A172 (cell line): ENCODE results near the gene ANXA2R. TPM values are rescaled to one million over a fixed set of nuclear protein-coding genes. Genes with fewer than 3 reads are reported as not detected.
"Not testable (repeated sequence)": the region's sequence is repeated elsewhere in the genome, so short reads cannot be mapped to it uniquely, and the experiment has no call there.

Experiments used
- DNase-seq: peaks from one replicate; pipeline ENCODE4 v3.0.0-alpha.2; 2015; ENCODE audit warnings: low spot score
- total RNA-seq: library from RNA; depleted of rRNA; stranded (reverse); fragments of >200 nt; shearing (Covaris generic); gene quantifications from 2 replicates; pipeline ENCODE4 v1.2.3, GENCODE V29; 2014

Gene ANXA2R
- total RNA-seq, 1 experiment from 2014 or later: 9.4 TPM

- not testable (repeated sequence) for DNase-seq
Observed at GRCh38 chr5:43060020-43060419, 19.9 kb upstream of the ANXA2R start.

- DNase-seq: not testable (repeated sequence)
Observed at GRCh38 chr5:43055098-43055497, 15.0 kb upstream of the ANXA2R start.

GRCh38 chr5:43051684-43052083, 11.6 kb upstream of the ANXA2R start:
- DNase-seq: no peak

GRCh38 chr5:43050384-43050783, 10.3 kb upstream of the ANXA2R start:
- no peak for DNase-seq

- no peak for DNase-seq
Observed at GRCh38 chr5:43049236-43049635, 9.1 kb upstream of the ANXA2R start.

- no peak for DNase-seq
Observed at GRCh38 chr5:43046474-43046873, 6.4 kb upstream of the ANXA2R start.

- no peak for DNase-seq
Observed at GRCh38 chr5:43045236-43045635, 5.1 kb upstream of the ANXA2R start.

GRCh38 chr5:43044181-43044914, 4.2 kb upstream of the ANXA2R start:
- peak; percentile 55 for DNase-seq

GRCh38 chr5:43043400-43043756, 3.3 kb upstream of the ANXA2R start:
- no peak for DNase-seq

GRCh38 chr5:43042626-43043399, 2.7 kb upstream of the ANXA2R start:
- DNase-seq: peak; percentile 65

- peak; percentile 49 for DNase-seq
Observed at GRCh38 chr5:43042176-43042625, 2.1 kb upstream of the ANXA2R start.

GRCh38 chr5:43041669-43042175, 1.6 kb upstream of the ANXA2R start:
- DNase-seq: peak; percentile 73

- no peak for DNase-seq
Observed at GRCh38 chr5:43041110-43041668, 1.1 kb upstream of the ANXA2R start.

GRCh38 chr5:43039471-43040286, 440 bp downstream of the ANXA2R start:
- DNase-seq: no peak

- DNase-seq: no peak
Observed at GRCh38 chr5:43039152-43039470, 1.0 kb downstream of the ANXA2R start.

- DNase-seq: no peak
Observed at GRCh38 chr5:43038496-43038989, 1.6 kb downstream of the ANXA2R start.

- peak; percentile 53 for DNase-seq
Observed at GRCh38 chr5:43037636-43038495, 2.3 kb downstream of the ANXA2R start.

GRCh38 chr5:43036856-43037635, 3.1 kb downstream of the ANXA2R start:
- DNase-seq: no peak

- DNase-seq: no peak
Observed at GRCh38 chr5:43036409-43036808, 3.7 kb downstream of the ANXA2R start.

GRCh38 chr5:43034591-43034968, 5.5 kb downstream of the ANXA2R start:
- DNase-seq: peak; percentile 72
